OCI-LY7 (cell line): Measurements from ENCODE around the gene MAN1A1. TPM values are rescaled to one million over a fixed set of nuclear protein-coding genes. Genes with fewer than 3 reads are reported as not detected.

ENCODE experiments used
- BruUV-seq: library from RNA; stranded (reverse); fragments of 400-500 nt; replicated peaks from 2 replicates; lab custom pipeline; 2021; lab: Mats Ljungman, UMichigan
- CTCF ChIA-PET: fragments of 300-600 bp; sonication (Branson Sonifier 250); formaldehyde crosslinking; loops from one replicate; lab custom pipeline; 2022; ENCODE audit warnings: antibody characterized with exemption; ENCODE audit not compliant: unreplicated experiment; lab: Charles Lee
- POLR2A ChIA-PET: fragments of 300-600 bp; sonication (Branson Sonifier 250); formaldehyde crosslinking; loops from one replicate; lab custom pipeline; 2022; ENCODE audit warnings: antibody characterized with exemption; lab: Charles Lee
- DNase-seq: peaks from one replicate; pipeline ENCODE4 v3.0.0-alpha.2; 2015; ENCODE audit warnings: low spot score
- H2AFZ ChIP-seq: fragments of 200-600 bp; sonication (generic), shearing (Covaris generic); 2 replicates; pipeline ENCODE4 v1.6.1; 2014; ENCODE audit warnings: mild to moderate bottlenecking, antibody characterized with exemption, low read length, moderate library complexity
- H3K27ac ChIP-seq: fragments of 200-600 bp; sonication (generic); 2 replicates; pipeline ENCODE4 v1.5.1; 2014; ENCODE audit warnings: mixed run types, low read depth, mild to moderate bottlenecking, moderate library complexity, low read length, inconsistent platforms; ENCODE audit not compliant: poor library complexity, severe bottlenecking
- H3K36me3 ChIP-seq: fragments of 200-600 bp; sonication (generic); 2 replicates; pipeline ENCODE4 v1.6.1; 2014; ENCODE audit warnings: mild to moderate bottlenecking, antibody characterized with exemption, low read length, moderate library complexity, mixed read lengths; ENCODE audit not compliant: insufficient read depth
- H3K4me1 ChIP-seq: fragments of 200-600 bp; sonication (generic); 2 replicates; pipeline ENCODE4 v1.5.1; 2014; ENCODE audit warnings: mild to moderate bottlenecking, low read length; ENCODE audit not compliant: insufficient read depth, poor library complexity, severe bottlenecking
- H3K4me2 ChIP-seq: fragments of 200-600 bp; sonication (generic); 2 replicates; pipeline ENCODE4 v1.6.1; 2014; ENCODE audit warnings: mild to moderate bottlenecking, low read length
- H3K4me3 ChIP-seq: fragments of 200-600 bp; sonication (generic); 2 replicates; pipeline ENCODE4 v1.5.1; 2014; ENCODE audit warnings: mild to moderate bottlenecking, low read depth, low read length; ENCODE audit not compliant: poor library complexity, severe bottlenecking
- H3K79me2 ChIP-seq: fragments of 200-600 bp; sonication (generic); 2 replicates; pipeline ENCODE4 v1.6.1; 2016; ENCODE audit warnings: low read depth, mild to moderate bottlenecking, low read length, moderate library complexity, mixed read lengths; ENCODE audit not compliant: insufficient read depth
- H3K9me2 ChIP-seq: fragments of 200-600 bp; sonication (generic); 2 replicates; pipeline ENCODE4 v1.6.1; 2016; ENCODE audit warnings: mild to moderate bottlenecking, low read length, mixed read lengths; ENCODE audit not compliant: insufficient read depth
- H3K9me3 ChIP-seq: fragments of 200-600 bp; sonication (generic); 2 replicates; pipeline ENCODE4 v1.6.1; 2014; ENCODE audit warnings: mild to moderate bottlenecking, mixed run types, low read length, mixed read lengths
- H4K20me1 ChIP-seq: fragments of 200-600 bp; sonication (generic); 2 replicates; pipeline ENCODE4 v1.6.1; 2014; ENCODE audit warnings: mild to moderate bottlenecking, antibody characterized with exemption, low read length, moderate library complexity, mixed read lengths; ENCODE audit not compliant: insufficient read depth
- CTCF ChIP-seq: fragments of 200-600 bp; sonication (generic); conservative IDR thresholded peaks from 2 replicates; pipeline ENCODE4 v1.5.1; 2014; ENCODE audit warnings: mild to moderate bottlenecking, antibody characterized with exemption, low read length, moderate library complexity, mixed read lengths
- EZH2phosphoT487 ChIP-seq: fragments of 200-600 bp; sonication (generic); IDR thresholded peaks from 2 replicates; pipeline ENCODE4 v1.6.1; 2018; ENCODE audit warnings: low read depth, borderline replicate concordance, mild to moderate bottlenecking, mixed run types, antibody characterized with exemption, low read length, moderate library complexity, mixed read lengths
- intact Hi-C: fragments of 100-400 bp; cut with micrococcal nuclease; formaldehyde crosslinking; loops from one replicate; pipeline ENCODE4 v1.10.0; 2022; ENCODE audit not compliant: unreplicated experiment
- total RNA-seq, 2 experiments: library from RNA; depleted of rRNA in 1 of 2; stranded (reverse); fragments of >200 nt in 1 of 2; shearing (Covaris generic) in 1 of 2; gene quantifications; 2 replicates each; pipeline ENCODE4 v1.2.3, GENCODE V29; 2014 to 2022

MAN1A1 gene
- total RNA-seq, 2 experiments from 2014 or later: 72.4 to 74.3 TPM

GRCh38 chr6:119250036-119250435 is 99.5 kb downstream of the MAN1A1 start:
- H3K79me2 ChIP-seq: peaks cover 22% of the 10 kb centered on the region; the same call in 1 of the 2 replicates
- no peaks in the 10 kb centered on the region for H3K4me1 ChIP-seq
- no peak overlapping the region for H3K27ac ChIP-seq
- H4K20me1 ChIP-seq: no peaks in the 10 kb centered on the region
- DNase-seq: no peak
- BruUV-seq: no TSS peak
- ChIA-PET POLR2A (no interaction called here), CTCF (no interaction called here)
- H3K4me2 ChIP-seq: no peak overlapping the region
- no peak overlapping the region for H2AFZ ChIP-seq
- H3K9me2 ChIP-seq: no peaks in the 10 kb centered on the region
- no peak overlapping the region for H3K4me3 ChIP-seq
- H3K9me3 ChIP-seq: no peaks in the 10 kb centered on the region
- intact Hi-C loops: no loop called here
- TF ChIP-seq CTCF: no peak
- no peak for TF ChIP-seq EZH2phosphoT487
- peaks cover 100% of the 10 kb centered on the region for H3K36me3 ChIP-seq

GRCh38 chr6:119249319-119249718 is 100.2 kb downstream of the MAN1A1 start:
- BruUV-seq: no TSS peak
- Histone ChIP-seq H3K79me2 (peaks cover 15% of the 10 kb centered on the region; the same call in 1 of the 2 replicates), H3K9me2 (no peaks in the 10 kb centered on the region), H4K20me1 (no peaks in the 10 kb centered on the region), H2AFZ (no peak overlapping the region), H3K4me1 (no peaks in the 10 kb centered on the region), H3K9me3 (no peaks in the 10 kb centered on the region), H3K36me3 (peaks cover 100% of the 10 kb centered on the region), H3K4me2 (no peak overlapping the region), H3K4me3 (no peak overlapping the region), H3K27ac (no peak overlapping the region)
- no peak for TF ChIP-seq EZH2phosphoT487
- intact Hi-C loops: no loop called here
- POLR2A ChIA-PET: interaction anchor here (0.6 kb wide), 1 partner anchor 73 kb away, joined by 3 read pairs; no protein-coding TSS in a partner anchor
- CTCF ChIA-PET: no interaction called here
- DNase-seq: no peak

GRCh38 chr6:119247504-119247903 is 102.1 kb downstream of the MAN1A1 start:
- TF ChIP-seq EZH2phosphoT487 (no peak), CTCF (no peak)
- Histone ChIP-seq H3K4me1 (no peaks in the 10 kb centered on the region), H3K4me2 (no peak overlapping the region), H2AFZ (no peak overlapping the region), H3K9me2 (no peaks in the 10 kb centered on the region), H3K9me3 (no peaks in the 10 kb centered on the region), H3K27ac (no peak overlapping the region), H3K4me3 (no peak overlapping the region), H3K79me2 (peaks cover 19% of the 10 kb centered on the region; the same call in 1 of the 2 replicates), H3K36me3 (peaks cover 98% of the 10 kb centered on the region), H4K20me1 (no peaks in the 10 kb centered on the region)
- DNase-seq: no peak
- intact Hi-C loops: no loop called here
- BruUV-seq: no TSS peak
- CTCF ChIA-PET: no interaction called here
- POLR2A ChIA-PET: no interaction called here
